Measurements from ENCODE around the gene DCPS.
"Not testable (repeated sequence)": the region's sequence is repeated elsewhere in the genome, so short reads cannot be mapped to it uniquely, and the experiment has no call there.

Gene DCPS

GRCh38 chr11:126345283-126345682 is 41.4 kb downstream of the DCPS start:
- no peak for DNase-seq (ENCODE audit: low spot score)

DNA sequence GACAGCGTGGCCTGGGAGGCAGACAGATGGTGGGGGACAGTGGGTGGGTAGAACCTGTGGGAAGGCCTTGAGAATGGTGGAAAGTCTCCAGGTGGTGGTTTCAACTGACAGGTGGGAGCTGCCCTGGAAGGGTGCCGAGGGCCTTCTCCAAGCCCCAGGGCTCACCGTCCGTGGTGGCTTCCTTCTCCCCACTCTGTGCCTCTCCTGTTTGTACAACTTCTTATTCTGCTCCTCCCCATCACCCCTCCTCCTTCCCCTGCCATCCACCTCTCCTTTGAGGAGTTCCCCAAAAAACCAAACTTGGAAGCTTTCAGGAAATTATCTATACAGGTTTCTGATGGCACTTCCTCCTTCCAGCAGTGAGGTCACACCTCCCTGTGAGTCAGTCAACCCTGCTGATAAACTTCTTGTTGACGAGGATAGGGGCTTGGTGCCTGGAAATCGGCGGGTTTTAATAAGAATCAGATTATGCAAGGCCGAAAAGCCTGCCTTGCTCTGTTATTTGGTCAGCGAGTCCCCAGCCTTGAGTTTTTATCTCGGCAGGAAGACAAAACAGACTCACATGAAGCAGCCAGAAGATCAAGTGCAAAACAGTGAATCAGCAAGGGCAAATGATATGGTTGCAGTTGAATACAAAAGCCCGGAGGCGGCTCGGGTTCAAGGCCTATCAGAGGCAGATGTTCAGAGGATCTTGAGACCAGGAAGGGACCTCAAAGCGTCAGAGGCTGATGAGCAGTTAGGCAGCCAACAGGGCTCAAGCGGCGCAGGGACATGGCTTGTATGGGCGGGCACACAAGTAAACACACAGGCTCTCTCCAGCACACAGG is 42.1 kb downstream of the DCPS start:
- peak; percentile 15 for DNase-seq (ENCODE audit: low spot score)

- DNase-seq (ENCODE audit: low spot score), result no peak
Observed at GRCh38 chr11:126346586-126346940, 42.7 kb downstream of the DCPS start.

DNA sequence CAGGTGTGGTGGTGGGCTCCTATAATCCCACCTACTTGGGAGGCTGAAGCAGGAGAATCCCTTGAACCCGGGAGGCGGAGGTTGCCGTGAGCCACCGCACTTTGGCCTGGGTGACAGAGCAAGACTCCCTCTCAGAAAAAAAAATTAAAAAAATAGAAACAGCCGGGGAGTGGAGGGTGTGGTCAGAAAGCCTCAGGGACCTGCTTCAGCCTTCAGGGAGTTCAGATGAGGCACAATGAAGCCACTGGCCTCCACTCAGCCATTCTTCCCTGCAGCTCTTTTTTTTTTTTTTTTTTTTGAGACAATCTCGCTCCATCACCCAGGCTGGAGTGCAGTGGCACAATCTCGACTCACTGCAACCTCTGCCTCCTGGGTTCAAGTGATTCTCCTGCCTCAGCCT is 43.1 kb downstream of the DCPS start:
- DNase-seq (ENCODE audit: low spot score), result not testable (repeated sequence)

GRCh38 chr11:126347751-126348668 is 44.1 kb downstream of the DCPS start:
- DNase-seq (ENCODE audit: low spot score), result no peak

- no peak for DNase-seq (ENCODE audit: low spot score)
Observed at GRCh38 chr11:126348806-126349582, 45.1 kb downstream of the DCPS start.

DNA sequence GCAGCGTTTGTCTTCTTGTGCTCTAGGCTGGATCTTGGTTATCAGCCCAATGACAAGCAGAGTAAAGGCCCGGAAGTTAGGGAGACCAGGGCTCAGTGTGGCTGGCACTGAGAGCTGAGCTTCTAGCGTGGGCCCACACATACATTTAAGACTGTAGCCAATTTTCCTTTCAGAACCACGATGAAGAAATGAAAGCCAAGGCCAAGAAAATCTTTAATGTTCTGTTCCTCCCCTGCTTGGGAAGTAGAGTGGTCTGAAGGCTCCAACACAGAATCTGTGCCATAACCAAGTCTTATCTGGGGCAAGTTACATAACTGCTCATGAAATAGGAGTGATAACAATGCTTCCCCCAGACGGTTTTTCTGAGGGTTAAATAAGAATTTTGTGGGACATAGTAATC is 47.0 kb downstream of the DCPS start:
- no peak for DNase-seq (ENCODE audit: low spot score)

DNA sequence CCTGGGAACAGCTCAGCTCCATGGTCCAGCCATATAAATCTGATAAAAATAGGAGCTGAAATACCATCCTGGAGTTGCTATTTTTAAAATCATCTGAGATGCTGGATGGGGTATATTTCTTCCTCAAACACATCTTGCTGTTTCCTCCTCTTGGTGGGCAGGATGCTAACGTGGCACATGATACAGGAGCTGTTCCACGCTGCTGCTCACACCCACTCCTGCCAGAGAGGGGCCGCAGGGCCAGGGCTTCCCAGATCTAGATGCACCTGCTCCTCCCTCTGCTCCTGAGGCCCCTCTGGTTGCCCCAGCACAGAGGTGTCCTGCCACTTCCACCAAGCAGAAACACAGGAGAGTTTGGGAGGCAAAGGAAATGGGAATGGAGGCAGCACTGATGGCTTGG is 48.3 kb downstream of the DCPS start:
- no peak for DNase-seq (ENCODE audit: low spot score)

DNA sequence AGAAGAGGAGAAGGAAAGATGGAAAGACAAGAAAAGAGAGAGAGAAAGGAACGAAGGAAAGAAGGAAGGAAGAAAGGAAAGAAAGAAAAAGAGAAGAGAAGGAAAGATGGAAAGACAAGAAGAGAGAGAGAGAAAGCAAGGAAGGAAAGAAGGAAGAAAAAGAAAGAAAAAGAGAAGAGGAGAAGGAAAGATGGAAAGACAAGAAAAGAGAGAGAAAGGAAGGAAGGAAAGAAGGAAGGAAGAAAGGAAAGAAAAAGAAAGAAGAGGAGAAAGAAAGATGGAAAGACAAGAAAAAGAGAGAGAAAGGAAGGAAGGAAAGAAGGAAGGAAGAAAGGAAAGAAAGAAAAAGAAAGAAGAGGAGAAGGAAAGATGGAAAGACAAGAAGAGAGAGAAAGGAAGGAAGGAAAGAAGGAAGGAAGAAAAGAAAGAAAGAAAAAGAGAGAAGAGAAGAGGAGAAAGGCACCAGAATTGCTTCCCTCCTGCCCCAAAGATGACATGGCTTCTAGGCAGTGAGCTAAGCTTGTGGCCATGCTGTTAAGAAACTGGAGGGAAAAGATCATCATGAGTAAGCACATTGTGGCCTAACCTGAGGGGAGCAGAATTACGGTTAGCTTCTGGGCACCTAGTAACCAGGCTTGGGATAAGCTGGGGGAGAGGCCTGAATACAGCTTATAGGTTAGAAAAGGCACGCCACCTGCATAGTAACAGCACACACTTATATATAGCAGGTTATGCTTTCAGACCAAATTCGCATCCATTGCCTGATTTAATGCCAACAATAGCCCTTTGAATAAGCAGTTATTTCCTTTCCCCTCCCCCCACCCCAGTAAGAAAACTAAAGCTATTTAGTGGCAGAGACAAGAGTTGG is 49.3 kb downstream of the DCPS start:
- no peak for DNase-seq (ENCODE audit: low spot score)

GRCh38 chr11:126354631-126355323 is 50.9 kb downstream of the DCPS start:
- no peak for DNase-seq (ENCODE audit: low spot score)

GRCh38 chr11:126355324-126355925 is 51.6 kb downstream of the DCPS start, which contains the start of gene ST3GAL4:
ST3GAL4 (plus strand) TSS chr11:126355686; CDS start chr11:126406156, 50,470 bp downstream.
- DNase-seq (ENCODE audit: low spot score), result peak; percentile 68

DNA sequence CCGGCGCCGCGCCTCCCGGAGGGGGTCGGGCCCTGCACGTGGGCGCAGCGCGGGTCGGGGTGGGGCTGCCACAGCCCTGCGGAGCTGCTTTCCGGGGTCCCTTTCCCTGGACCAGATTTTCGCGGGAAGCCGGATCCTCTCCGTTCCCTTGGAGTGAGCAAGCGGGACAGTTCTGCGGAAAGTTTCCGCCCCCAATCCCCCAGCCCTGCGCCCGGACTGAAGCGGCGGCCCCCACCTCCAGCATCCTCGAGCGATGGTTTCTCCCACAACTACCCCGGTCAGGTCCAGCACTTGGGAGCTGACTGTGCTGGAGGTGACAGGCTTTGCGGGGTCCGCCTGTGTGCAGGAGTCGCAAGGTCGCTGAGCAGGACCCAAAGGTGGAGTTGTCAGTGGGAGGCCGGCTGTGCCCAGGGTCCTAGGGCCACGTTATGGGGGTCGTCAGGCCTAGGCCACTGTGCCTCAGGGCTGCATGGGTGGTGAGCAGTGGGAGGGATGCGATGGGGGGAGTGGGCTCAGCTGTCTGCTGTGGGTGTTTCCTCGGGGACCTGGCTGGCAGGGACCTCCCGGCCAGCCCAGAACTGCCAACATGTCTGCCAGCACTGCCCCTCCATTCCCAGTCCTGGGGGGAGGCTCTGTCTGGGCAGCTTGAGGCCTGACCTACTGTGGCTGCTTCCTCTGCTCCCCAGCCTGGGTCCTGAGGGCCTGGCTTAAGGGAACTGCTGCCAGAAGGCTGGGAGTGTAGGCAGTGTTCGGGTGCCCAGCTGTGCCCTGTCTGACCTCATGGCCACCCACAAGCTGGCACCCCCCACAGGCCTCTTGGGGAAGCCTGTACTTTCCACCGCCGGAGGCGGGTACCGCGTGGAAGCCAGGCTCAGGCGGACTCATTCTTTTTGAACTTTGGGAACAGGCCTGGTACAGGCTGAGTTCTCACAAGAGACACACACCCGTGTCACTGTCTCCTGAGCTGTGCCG is 52.4 kb downstream of the DCPS start:
- DNase-seq (ENCODE audit: low spot score), result no peak

GRCh38 chr11:126357055-126357962 is 53.4 kb downstream of the DCPS start:
- no peak for DNase-seq (ENCODE audit: low spot score)

DNA sequence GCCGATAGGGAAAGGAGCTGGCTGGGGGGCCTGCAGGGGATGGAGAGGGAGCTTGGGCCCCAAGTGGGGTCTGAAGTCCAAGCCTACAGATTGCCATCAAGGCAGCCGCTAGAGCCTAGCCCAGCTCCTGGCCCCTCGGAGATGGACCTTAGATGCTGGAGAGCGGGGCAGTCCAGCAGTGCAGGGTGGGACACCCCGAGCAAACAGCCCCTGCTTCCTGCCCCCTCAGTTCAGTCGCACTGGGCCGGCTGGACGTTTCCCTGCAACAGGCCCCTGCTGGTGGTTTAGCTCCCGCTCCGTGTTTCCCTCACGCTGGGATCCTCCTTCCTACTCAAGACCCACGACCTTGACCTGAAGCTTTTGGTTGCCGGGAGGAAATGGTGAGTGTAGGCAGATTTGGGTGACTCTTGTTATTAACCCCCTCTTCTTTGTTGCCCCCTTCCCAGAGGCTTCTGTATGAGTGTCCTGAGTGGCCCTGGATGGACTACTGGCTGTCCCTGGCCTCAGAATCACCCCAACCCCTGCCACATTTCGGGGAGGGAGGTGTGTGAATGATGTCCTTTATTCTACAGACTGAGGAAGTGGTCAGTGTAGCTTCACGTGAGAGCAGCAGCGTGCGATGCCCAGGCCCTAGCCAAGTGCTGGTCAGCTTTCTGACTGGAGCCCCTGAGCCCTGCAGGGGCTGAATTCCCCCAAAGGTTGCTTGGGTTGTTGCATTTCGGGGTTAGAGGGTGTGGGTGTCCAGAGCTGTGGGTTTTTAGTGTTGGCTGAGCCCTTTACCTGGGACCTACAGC is 54.3 kb downstream of the DCPS start:
- no peak for DNase-seq (ENCODE audit: low spot score)

DNA sequence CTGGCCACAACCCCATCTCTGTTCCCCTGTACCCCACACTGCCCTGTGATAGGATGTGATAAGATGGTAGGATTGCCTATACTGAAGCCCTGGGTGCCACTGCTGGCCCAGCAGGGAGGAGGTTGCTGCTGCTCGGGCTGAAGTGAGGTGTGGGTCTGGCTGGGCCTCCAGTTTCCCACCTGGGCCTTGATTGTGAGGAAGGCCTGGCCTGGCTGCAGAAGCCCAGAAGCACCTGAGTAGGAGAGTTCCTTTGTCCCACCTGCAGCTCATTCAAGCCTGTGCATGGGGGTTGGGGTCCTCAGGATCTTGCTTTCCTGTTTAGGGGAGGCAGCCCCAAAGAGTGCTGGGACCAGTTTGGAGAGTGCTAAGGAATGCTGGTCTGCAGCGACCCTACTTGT is 54.9 kb downstream of the DCPS start:
- DNase-seq (ENCODE audit: low spot score), result no peak

GRCh38 chr11:126359431-126360048 is 55.7 kb downstream of the DCPS start:
- DNase-seq (ENCODE audit: low spot score), result no peak

GRCh38 chr11:126360049-126360446 is 56.2 kb downstream of the DCPS start:
- no peak for DNase-seq (ENCODE audit: low spot score)
